Fibroblast of skin of back (primary cell): ENCODE data around the gene VPS13A. TPM values are rescaled to one million over a fixed set of nuclear protein-coding genes. Genes with fewer than 3 reads are reported as not detected.

ENCODE experiments used
- DNase-seq: peaks from one replicate; pipeline ENCODE4 v3.0.0-alpha.2; 2013
- polyA plus RNA-seq, 2 experiments: library from polyadenylated mRNA; unstranded; fragments of 120-200 nt; gene quantifications; one replicate each; pipeline ENCODE4 v1.2.1, GENCODE V29; 2013; ENCODE audit not compliant: insufficient read length in 2 of 2

VPS13A gene
- 14.8 TPM for polyA plus RNA-seq (2013, experiment 1 of 2; ENCODE audit: insufficient read length)
- 16.8 TPM for polyA plus RNA-seq (2013, experiment 2 of 2; ENCODE audit: insufficient read length)

DNA sequence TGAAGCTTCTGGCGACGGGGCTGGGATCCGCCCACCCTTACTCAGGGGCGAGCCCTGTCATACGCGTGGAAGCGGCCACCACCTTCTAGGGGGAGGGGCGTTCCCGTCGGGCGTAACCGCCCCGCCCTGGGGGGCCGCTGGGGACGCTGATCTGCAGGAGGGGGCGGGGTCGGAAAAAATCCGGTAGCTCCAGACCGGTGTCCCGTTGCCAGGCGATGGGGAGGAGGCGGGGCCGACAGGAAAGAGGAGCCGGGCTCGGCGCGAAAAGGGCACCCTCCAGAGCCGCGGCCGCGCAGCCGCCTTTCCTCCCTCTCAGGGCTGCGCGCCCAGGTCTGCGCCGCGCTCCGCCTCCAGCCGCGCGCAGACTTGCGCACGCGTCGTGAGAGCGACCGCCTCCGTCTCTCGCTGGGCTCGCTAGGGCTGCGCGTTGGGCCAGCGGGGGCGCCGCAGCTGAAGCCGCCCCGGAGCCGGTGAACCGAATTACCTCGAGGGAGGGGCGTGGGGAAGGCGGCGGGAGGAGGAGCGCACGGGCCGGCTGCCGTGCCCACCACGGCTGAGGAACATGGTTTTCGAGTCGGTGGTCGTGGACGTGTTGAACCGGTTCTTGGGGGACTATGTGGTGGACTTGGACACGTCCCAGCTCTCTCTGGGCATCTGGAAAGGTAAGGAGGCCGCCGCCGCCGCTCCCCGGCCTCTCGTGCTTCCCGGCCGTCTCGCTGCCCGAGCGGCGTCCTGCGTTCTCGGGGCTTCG, at the start of gene VPS13A:
Gene VPS13A, plus strand, starts transcription at position 392 of the 751 bp plus-strand sequence. Its CDS starts 171 bp downstream, at position 563.
- DNase-seq = peak; percentile 94

- no peak for DNase-seq
Observed at GRCh38 chr9:77128125-77128789, 49.1 kb upstream of the VPS13A start.

GRCh38 chr9:77131399-77131798, 45.9 kb upstream of the VPS13A start:
- no peak for DNase-seq

- peak; percentile 77 for DNase-seq
Observed at GRCh38 chr9:77133011-77133410, 44.3 kb upstream of the VPS13A start.

DNA sequence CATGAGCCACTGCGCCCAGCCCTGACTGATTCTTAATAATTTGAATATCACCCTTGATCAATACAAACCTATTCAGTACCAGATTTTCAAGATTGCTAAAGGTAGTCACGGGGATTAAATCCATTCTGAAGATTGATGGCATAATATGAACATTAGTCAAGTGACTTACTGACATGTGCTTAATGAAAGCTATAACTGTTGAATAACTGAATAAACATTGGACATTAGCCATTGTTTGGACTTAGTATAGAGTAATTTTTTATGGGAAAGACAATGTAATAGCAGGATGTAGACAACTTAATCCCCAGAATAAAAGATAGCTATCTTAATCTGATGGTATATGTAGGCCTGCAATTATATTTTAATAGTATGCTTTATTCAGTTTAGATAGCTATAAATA, 35.0 kb upstream of the VPS13A start:
- no peak for DNase-seq

- DNase-seq = no peak
Observed at GRCh38 chr9:77149879-77150278, 27.5 kb upstream of the VPS13A start.

DNA sequence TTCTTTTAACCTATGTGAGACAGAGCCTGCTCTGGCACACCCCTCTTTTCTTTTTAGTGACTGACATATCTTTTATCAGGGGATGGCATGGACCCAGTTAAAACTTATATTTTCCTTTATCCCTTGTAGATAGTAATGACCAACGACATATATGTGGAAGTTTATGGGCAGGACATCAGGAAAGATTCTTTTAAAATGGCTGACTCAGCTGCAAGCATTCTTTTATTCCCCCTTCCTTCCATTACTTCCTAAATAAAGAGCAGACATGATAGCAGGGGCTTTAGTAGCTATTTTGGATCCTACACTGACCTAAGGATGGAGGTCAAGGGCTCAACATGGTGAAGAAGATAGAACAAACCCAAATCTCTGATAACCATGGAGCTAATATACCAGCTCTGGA, 25.0 kb upstream of the VPS13A start:
- no peak for DNase-seq

- no peak for DNase-seq
Observed at GRCh38 chr9:77156646-77157371, 20.5 kb upstream of the VPS13A start.

DNA sequence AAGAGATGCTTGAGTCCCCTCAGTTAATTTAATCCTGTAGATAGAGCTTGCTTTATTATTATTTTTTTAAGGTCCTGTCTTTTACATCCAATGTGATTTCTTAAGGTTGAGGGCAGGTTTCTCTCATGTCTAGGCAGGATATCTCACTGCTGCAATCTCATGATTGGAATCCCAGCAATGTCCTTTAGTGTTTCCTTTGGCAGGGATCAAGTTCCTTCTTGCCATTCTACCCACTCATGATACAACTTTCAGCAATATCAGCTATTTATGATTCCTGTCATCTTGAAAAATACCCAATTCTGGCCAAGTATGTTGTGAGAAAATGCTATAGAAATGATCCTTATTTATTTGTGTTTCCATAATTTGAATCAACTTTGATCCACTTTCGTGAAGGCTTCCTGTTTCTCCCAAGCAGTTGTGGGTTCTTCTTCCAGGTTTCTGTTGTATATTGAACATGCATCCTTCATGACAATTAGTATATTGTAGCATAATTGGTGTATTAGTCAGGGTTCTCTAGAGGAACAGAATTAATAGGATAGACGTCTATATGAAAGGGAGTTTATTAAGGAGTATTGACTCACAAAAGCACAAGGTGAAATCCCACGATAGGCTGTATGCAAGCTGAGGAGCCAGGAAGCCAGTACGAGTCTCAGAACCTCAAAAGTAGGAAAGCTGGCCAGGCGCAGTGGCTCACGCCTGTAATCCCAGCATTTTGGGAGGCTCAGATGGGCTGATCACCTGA, 18.4 kb upstream of the VPS13A start:
- DNase-seq = peak; percentile 75

DNA sequence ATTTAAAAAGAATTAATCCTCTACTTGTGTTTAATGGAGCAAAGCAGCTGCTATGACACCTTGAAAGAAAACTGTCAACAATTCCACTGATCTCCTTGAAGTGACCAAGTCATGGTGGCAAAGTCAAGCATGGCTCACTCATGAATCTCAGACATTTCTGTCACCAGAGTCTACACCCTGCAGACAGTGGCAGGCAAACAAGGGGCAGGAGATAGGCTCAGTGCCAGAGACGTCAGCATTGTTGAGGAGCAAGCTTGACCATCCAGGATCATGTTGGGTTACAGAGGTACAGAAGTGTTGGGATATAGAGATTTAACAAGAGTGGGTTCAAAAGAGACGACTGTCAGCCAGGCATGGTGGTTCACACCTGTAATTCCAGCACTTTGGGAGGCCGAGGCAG, 16.1 kb upstream of the VPS13A start:
- DNase-seq = no peak

DNA sequence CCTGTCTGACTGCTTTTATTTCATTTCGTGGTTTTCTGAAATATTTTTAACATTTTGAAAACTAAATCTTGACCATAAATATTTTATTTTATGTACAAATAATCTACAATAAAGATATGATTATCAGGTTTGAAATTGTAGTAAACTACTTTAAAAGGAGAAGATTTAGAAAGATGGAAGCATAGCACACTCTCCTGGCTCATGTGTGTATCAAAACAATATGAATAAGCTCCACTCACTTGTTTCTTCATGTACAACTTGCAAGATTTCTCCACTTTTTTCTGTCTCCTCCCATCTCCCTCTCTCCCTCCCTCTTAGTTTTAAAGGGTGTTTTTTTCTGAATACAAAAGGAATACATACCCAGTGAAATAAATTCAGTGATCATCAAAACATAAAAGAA, 15.4 kb upstream of the VPS13A start:
- DNase-seq = no peak

DNA sequence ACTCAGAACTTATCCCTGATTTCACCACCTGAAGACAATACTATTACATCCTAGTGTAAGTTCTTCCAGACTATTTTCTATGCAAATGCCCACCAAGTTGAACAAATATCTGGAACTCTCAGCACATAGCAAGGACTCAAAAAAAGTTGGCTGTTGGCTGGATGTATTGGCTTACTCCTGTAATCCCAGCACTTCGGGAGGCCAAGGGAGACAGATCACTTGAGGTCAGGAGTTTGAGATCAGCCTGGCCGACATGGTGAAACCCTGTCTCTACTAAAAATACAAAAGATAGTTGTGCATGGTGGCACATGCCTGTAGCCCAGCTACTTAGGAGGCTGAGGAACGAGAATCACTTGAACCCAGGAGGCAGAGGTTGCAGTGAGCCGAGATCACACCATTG, 15.0 kb upstream of the VPS13A start:
- no peak for DNase-seq

DNA sequence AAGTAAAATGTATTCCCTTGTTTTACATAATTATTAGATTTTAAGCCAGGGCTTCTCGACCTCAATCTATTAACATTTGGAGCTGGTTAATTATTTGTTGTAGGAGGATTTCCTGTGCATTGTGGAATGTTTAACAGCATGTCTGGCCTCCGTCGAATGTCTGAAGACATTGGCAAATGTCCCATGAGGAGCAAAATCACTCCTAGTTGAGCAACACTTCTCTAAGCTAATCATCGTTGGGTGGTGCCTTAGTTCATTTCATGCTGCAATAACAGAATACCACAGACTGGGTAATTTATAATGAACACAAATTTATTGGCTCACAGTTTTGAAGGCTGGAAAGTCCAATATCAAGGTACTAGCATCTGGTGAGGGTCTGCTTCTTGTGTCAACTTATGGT, 13.4 kb upstream of the VPS13A start:
- peak; percentile 60 for DNase-seq

DNA sequence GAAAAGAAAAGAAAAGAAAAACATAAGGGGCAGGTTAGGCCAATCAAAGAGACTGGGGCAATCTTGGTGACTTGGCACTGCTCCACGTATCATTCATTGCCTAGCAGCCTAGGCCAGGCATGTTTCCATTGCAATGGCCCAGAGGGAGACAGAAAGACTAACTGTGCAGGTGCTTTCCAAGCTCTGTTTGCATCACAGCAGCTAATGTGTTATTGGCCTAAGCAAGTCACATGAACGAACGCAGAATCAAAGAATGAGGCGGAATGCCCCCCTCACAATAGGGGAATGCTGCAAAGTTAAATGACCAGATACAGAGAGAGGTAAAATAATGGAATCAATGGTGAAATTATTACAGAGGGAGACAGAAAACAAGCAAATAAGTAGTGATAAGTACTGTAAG, 11.1 kb upstream of the VPS13A start:
- no peak for DNase-seq

DNA sequence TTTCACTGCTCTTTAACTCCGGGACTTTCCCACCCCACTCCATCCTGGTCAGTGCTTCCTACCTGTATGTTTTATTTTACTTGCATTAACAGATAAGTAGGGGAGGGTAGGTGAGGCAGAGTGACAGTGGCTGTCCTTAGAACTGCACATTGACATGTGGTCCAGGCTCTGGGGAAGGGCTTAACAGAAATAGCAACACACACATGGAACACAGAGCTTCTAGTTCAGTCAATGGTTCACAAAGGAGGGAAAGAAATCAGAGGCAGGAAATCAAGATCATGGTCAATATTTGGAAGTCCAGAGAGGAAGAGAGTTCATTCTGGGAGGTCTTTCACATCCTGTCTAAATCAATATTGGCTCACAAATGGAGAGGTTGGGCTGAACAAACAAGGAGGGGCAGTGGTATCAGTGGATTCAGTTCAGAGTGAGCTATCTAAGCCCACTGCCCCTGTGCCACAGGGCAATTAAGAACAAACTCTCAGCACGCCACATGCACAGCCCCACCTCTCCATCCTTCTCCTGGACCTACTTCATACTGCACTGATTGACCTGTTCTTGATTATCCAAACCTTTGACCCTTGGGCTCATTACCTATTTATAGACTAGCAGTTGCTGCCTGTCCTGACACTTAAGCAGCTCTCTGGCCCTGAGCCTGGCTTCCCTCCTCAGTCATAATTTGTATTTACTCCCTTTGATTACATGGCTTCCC, 6.2 kb upstream of the VPS13A start:
- DNase-seq = no peak

DNA sequence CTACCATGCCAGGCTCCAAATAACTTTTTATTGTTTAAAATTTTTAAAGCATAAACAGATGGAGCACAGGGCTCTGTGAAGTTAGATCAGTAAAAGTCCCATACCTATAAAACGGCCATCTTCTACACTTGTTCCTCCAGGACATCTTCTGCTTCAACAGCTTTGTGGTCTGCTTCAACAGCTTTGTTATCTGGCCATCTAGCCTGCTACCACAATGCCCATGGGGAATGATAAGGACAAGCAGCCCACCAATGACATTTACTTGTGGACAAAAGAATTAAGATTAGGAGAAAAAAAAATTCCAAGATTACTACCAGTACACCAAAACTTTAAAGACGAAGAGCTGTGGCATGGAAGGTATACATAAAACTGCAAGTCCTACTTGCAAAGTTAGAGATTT, 2.2 kb upstream of the VPS13A start:
- no peak for DNase-seq

GRCh38 chr9:77176106-77176505, 1.2 kb upstream of the VPS13A start:
- DNase-seq = no peak

GRCh38 chr9:77176686-77177142, 620 bp upstream of the VPS13A start:
- DNase-seq = no peak

DNA sequence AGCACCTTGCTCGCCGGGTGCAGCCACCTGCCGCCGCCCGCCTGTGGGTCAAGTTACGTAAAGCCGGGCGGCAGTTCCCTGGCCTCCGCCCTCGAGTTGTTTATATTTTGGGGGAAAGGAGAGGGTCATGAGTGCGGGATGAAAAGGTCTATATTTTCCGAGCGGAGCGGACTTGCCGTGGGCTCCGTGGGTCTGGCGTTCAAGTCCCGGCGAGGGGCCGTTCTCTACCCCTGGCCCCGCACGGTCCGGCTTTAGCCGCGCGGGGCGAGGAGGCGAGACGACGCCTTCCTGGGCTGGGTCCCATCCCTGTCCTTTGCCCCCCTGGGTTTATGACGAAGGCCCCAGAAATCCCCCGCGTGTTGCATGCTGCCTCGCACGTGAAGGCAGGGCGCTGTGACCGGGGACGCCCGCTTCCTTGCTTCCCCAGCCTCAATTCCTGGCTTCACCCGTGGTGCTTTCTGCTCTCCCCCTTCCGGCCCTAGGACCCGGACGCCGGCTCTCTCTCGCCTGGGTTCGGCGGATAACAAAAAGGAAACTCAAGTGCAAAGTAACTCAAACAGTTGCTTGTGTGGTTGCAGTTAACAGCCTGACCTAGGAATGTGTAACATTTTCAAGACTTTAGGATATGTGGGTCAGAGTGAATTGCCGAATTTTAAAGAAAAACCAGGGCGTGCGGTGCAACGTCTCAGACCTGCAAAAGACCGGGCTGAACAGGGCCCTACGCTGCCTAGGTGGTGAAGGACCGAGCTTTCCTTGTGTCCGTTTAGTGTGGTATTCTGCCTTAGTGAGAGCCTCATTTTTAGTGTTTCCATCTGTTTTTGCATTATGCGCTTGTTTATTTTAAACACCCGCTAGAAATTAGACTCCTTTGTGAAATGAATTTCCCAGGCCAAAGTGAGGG, 810 bp downstream of the VPS13A start:
- DNase-seq = peak; percentile 54

GRCh38 chr9:77180056-77180455, 2.7 kb downstream of the VPS13A start:
- DNase-seq = no peak

DNA sequence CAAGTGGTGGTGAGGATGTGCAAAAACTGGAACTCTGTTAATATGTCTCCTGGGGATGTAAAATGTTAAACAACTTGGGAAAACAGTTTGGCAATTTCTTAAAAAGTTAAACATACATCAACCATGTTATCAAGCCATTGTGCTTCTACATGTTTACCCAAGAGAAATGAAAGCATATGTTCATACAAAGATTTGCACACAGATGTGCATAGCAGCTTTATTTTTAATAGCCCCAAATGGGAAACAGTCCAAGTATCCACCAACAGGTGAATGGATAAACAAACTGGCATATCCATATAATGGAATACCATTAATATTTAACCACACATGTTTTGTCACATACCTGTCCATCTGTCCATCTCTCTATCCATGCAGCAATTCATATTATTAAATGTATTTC, 6.2 kb downstream of the VPS13A start:
- no peak for DNase-seq
